Karpas-422 (cell line): ENCODE data around the gene CEP112. TPM values are rescaled to one million over a fixed set of nuclear protein-coding genes. Genes with fewer than 3 reads are reported as not detected.
"Not testable (repeated sequence)": the region's sequence is repeated elsewhere in the genome, so short reads cannot be mapped to it uniquely, and the experiment has no call there.

ENCODE experiments used
- DNase-seq: peaks from one replicate; pipeline ENCODE4 v3.0.0-alpha.2; 2015
- H2AFZ ChIP-seq: fragments of 200-600 bp; sonication (generic); 2 replicates; pipeline ENCODE4 v1.6.1; 2014; ENCODE audit warnings: antibody characterized with exemption, low read length, mixed read lengths
- H3K27ac ChIP-seq: fragments of 200-600 bp; sonication (generic); 2 replicates; pipeline ENCODE4 v1.5.1; 2014; ENCODE audit warnings: mild to moderate bottlenecking, low read length, moderate library complexity
- H3K27me3 ChIP-seq: fragments of 200-600 bp; sonication (generic); 2 replicates; pipeline ENCODE4 v1.6.1; 2014; ENCODE audit warnings: low read length, mixed read lengths
- H3K36me3 ChIP-seq: fragments of 200-600 bp; sonication (generic); 2 replicates; pipeline ENCODE4 v1.6.1; 2014; ENCODE audit warnings: low read length, mixed read lengths; ENCODE audit not compliant: insufficient read depth
- H3K4me1 ChIP-seq: fragments of 200-600 bp; sonication (generic); 2 replicates; pipeline ENCODE4 v1.6.1; 2014; ENCODE audit warnings: mild to moderate bottlenecking, low read length, mixed read lengths
- H3K4me2 ChIP-seq: fragments of 200-600 bp; sonication (generic); 2 replicates; pipeline ENCODE4 v1.6.1; 2014; ENCODE audit warnings: low read length, low read depth, mild to moderate bottlenecking; ENCODE audit not compliant: poor library complexity, severe bottlenecking
- H3K4me3 ChIP-seq: fragments of 200-600 bp; sonication (generic); 2 replicates; pipeline ENCODE4 v1.5.1; 2014; ENCODE audit warnings: mild to moderate bottlenecking, antibody characterized with exemption, low read length, mixed read lengths
- H3K79me2 ChIP-seq: fragments of 200-600 bp; sonication (generic); 2 replicates; pipeline ENCODE4 v1.6.1; 2014; ENCODE audit warnings: mild to moderate bottlenecking, low read length, mixed read lengths
- H3K9ac ChIP-seq: fragments of 200-600 bp; sonication (generic); 2 replicates; pipeline ENCODE4 v1.6.0; 2014; ENCODE audit warnings: low read length
- H3K9me2 ChIP-seq: fragments of 200-600 bp; sonication (generic), shearing (Covaris generic); replicated peaks from 2 replicates; pipeline ENCODE4 v1.6.0; 2014; ENCODE audit warnings: mild to moderate bottlenecking, low read length, moderate library complexity; ENCODE audit not compliant: insufficient read depth
- H3K9me3 ChIP-seq: fragments of 300-700, 200-600 bp; sonication (generic); 2 replicates; pipeline ENCODE4 v1.6.1; 2014; ENCODE audit warnings: low read length, mixed read lengths
- H4K20me1 ChIP-seq: fragments of 200-600 bp; sonication (generic); 2 replicates; pipeline ENCODE4 v1.6.1; 2014; ENCODE audit warnings: mild to moderate bottlenecking, antibody characterized with exemption, low read length, low read depth; ENCODE audit not compliant: insufficient read depth
- total RNA-seq: library from RNA; depleted of rRNA; stranded (reverse); fragments of >200 nt; shearing (Covaris generic); gene quantifications from 2 replicates; pipeline ENCODE4 v1.2.3, GENCODE V29; 2014; ENCODE audit warnings: low replicate concordance

The CEP112 gene
- total RNA-seq, 1 experiment from 2014 or later = not detected

GRCh38 chr17:65742403-65743307 is 449.3 kb downstream of the CEP112 start:
- Histone ChIP-seq H3K4me2 (no peak overlapping the region), H3K27ac (no peak overlapping the region), H3K79me2 (no peaks in the 10 kb centered on the region), H3K36me3 (no peaks in the 10 kb centered on the region), H3K27me3 (0 out of 2 replicates have a peak, but pooled peaks cover 2% of the 10 kb centered on the region), H3K9me2 (no peaks in the 10 kb centered on the region), H3K9me3 (peaks cover 2% of the 10 kb centered on the region; the same call in 1 of the 2 replicates), H3K4me1 (no peaks in the 10 kb centered on the region), H3K9ac (no peak overlapping the region), H4K20me1 (no peaks in the 10 kb centered on the region), H2AFZ (no peak overlapping the region), H3K4me3 (no peak overlapping the region)
- no peak for DNase-seq

- Histone ChIP-seq H3K4me1 (no peaks in the 10 kb centered on the region), H3K79me2 (no peaks in the 10 kb centered on the region), H3K9me3 (peaks cover 2% of the 10 kb centered on the region; the same call in 1 of the 2 replicates), H3K9ac (no peak overlapping the region), H2AFZ (no peak overlapping the region), H4K20me1 (no peaks in the 10 kb centered on the region), H3K27ac (no peak overlapping the region), H3K4me2 (no peak overlapping the region), H3K4me3 (no peak overlapping the region), H3K27me3 (0 out of 2 replicates have a peak, but pooled peaks cover 2% of the 10 kb centered on the region), H3K9me2 (no peaks in the 10 kb centered on the region), H3K36me3 (no peaks in the 10 kb centered on the region)
- DNase-seq = no peak
These were observed 450.2 kb downstream of the CEP112 start for GRCh38 chr17:65741710-65742109.

- Histone ChIP-seq H3K36me3 (no peaks in the 10 kb centered on the region), H4K20me1 (no peaks in the 10 kb centered on the region), H3K4me2 (no peak overlapping the region), H3K79me2 (no peaks in the 10 kb centered on the region), H3K4me3 (no peak overlapping the region), H3K27ac (no peak overlapping the region), H3K4me1 (no peaks in the 10 kb centered on the region), H3K27me3 (0 out of 2 replicates have a peak, but pooled peaks cover 2% of the 10 kb centered on the region), H3K9me3 (peaks cover 2% of the 10 kb centered on the region; the same call in 1 of the 2 replicates), H2AFZ (no peak overlapping the region), H3K9me2 (no peaks in the 10 kb centered on the region), H3K9ac (no peak overlapping the region)
- DNase-seq = no peak
These were observed 452.9 kb downstream of the CEP112 start for GRCh38 chr17:65739034-65739433.

- Histone ChIP-seq H3K9me3 (peaks cover 2% of the 10 kb centered on the region; the same call in 1 of the 2 replicates), H3K27me3 (0 out of 2 replicates have a peak, but pooled peaks cover 2% of the 10 kb centered on the region), H3K9ac (no peak overlapping the region), H3K36me3 (no peaks in the 10 kb centered on the region), H3K4me2 (no peak overlapping the region), H4K20me1 (no peaks in the 10 kb centered on the region), H3K27ac (no peak overlapping the region), H3K9me2 (no peaks in the 10 kb centered on the region), H3K4me3 (no peak overlapping the region), H3K4me1 (no peaks in the 10 kb centered on the region), H3K79me2 (no peaks in the 10 kb centered on the region), H2AFZ (no peak overlapping the region)
- DNase-seq = no peak
These were observed 454.5 kb downstream of the CEP112 start for GRCh38 chr17:65737451-65737850.

GRCh38 chr17:65733314-65733713 is 458.6 kb downstream of the CEP112 start:
- no peak overlapping the region for H2AFZ ChIP-seq
- H3K9ac ChIP-seq = no peak overlapping the region
- no peaks in the 10 kb centered on the region for H3K9me2 ChIP-seq
- no peaks in the 10 kb centered on the region for H3K79me2 ChIP-seq
- no peak overlapping the region for H3K4me2 ChIP-seq
- H3K36me3 ChIP-seq = no peaks in the 10 kb centered on the region
- no peaks in the 10 kb centered on the region for H3K9me3 ChIP-seq
- H3K4me1 ChIP-seq = no peaks in the 10 kb centered on the region
- no peaks in the 10 kb centered on the region for H3K27me3 ChIP-seq
- H3K27ac ChIP-seq = no peak overlapping the region
- no peak overlapping the region for H3K4me3 ChIP-seq
- no peak for DNase-seq
- H4K20me1 ChIP-seq = no peaks in the 10 kb centered on the region

- not testable (repeated sequence) for H3K9ac ChIP-seq, H3K9me3 ChIP-seq, H3K79me2 ChIP-seq, H3K4me3 ChIP-seq, H3K4me2 ChIP-seq, H3K36me3 ChIP-seq, H4K20me1 ChIP-seq, H3K9me2 ChIP-seq, DNase-seq, H2AFZ ChIP-seq, H3K4me1 ChIP-seq, H3K27ac ChIP-seq, H3K27me3 ChIP-seq
These were observed 459.3 kb downstream of the CEP112 start for GRCh38 chr17:65732667-65733066.

GRCh38 chr17:65730711-65731169 is 461.2 kb downstream of the CEP112 start:
- no peaks in the 10 kb centered on the region for H3K9me2 ChIP-seq
- no peaks in the 10 kb centered on the region for H3K36me3 ChIP-seq
- no peak overlapping the region for H3K4me2 ChIP-seq
- no peak overlapping the region for H3K27ac ChIP-seq
- no peaks in the 10 kb centered on the region for H3K4me1 ChIP-seq
- no peaks in the 10 kb centered on the region for H4K20me1 ChIP-seq
- no peaks in the 10 kb centered on the region for H3K79me2 ChIP-seq
- no peak for DNase-seq
- no peaks in the 10 kb centered on the region for H3K27me3 ChIP-seq
- no peak overlapping the region for H3K9ac ChIP-seq
- H3K9me3 ChIP-seq = no peaks in the 10 kb centered on the region
- H3K4me3 ChIP-seq = no peak overlapping the region
- no peak overlapping the region for H2AFZ ChIP-seq

- Histone ChIP-seq H3K9me3 (no peaks in the 10 kb centered on the region), H3K27me3 (no peaks in the 10 kb centered on the region), H3K36me3 (no peaks in the 10 kb centered on the region), H3K4me1 (no peaks in the 10 kb centered on the region), H2AFZ (no peak overlapping the region), H3K27ac (no peak overlapping the region), H3K4me2 (no peak overlapping the region), H3K9ac (no peak overlapping the region), H3K79me2 (no peaks in the 10 kb centered on the region), H3K4me3 (no peak overlapping the region), H4K20me1 (no peaks in the 10 kb centered on the region), H3K9me2 (no peaks in the 10 kb centered on the region)
- no peak for DNase-seq
These were observed 462.7 kb downstream of the CEP112 start for GRCh38 chr17:65729207-65729606.
